Nephron progenitor cell (in vitro differentiated cells): ENCODE results near the gene TRAF3.

ENCODE experiments used
- DNase-seq: peaks from one replicate; pipeline ENCODE4 v3.0.0; 2021
- H3K27ac Mint-ChIP-seq: 2 replicates; pipeline ENCODE4 v1.8.0; 2021; ENCODE audit warnings: mild to moderate bottlenecking, moderate library complexity, mixed read lengths
- H3K27me3 Mint-ChIP-seq: 2 replicates; pipeline ENCODE4 v1.8.0; 2021; ENCODE audit warnings: mild to moderate bottlenecking, low read depth, mixed read lengths; ENCODE audit not compliant: poor library complexity
- H3K36me3 Mint-ChIP-seq: 2 replicates; pipeline ENCODE4 v1.8.0; 2021; ENCODE audit warnings: low read depth, mixed read lengths
- H3K4me1 Mint-ChIP-seq: 2 replicates; pipeline ENCODE4 v1.8.0; 2021; ENCODE audit warnings: mixed read lengths
- H3K4me3 Mint-ChIP-seq: 2 replicates; pipeline ENCODE4 v1.8.0; 2021; ENCODE audit warnings: mild to moderate bottlenecking, moderate library complexity, mixed read lengths
- H3K9me3 Mint-ChIP-seq: 2 replicates; pipeline ENCODE4 v1.8.0; 2021; ENCODE audit warnings: mild to moderate bottlenecking, moderate library complexity, mixed read lengths
- CTCF ChIP-seq: fragments of 200-600 bp; sonication (generic); IDR thresholded peaks from 2 replicates; pipeline ENCODE4 v1.5.0; 2021; ENCODE audit warnings: antibody characterized with exemption

Gene TRAF3

DNA sequence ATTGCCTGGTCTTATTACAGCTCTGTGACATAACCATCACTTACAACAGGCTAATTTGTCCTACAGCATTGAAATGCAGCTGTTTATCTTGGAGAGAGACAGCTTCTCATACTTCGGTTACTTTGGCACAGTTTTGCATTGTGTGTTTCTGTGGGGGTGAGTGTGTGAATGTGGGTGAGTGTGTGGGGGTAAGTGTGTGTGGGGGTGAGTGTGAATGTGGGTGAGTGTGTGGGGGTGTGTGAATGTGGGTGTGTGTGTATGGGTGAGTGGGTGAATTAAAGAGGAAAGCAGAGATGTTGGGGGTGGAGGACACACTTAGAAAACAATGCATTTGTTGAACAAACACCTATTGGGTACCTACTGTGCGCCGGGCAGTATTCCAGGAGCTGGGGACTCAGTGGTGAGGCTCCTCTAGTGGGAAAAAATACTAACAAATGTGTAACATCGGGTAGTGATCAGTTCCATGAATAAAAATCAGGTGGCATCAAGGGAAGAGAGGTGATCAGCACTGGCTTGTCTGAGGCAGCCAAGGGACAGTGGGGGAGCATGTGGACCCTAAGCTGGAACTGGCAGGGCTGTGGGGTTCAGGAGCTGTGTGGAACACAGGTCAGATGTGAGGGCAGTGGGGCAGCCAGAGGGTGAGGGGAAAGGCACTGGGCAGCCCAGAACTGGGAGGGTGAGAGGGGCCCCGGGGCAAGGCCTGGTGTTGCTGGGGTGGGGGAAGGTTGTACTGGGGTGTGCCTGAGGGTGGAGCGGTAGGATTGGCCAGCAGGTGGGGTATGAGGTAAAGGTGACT lies 101.1 kb downstream of the TRAF3 start:
- Mint-ChIP-seq H3K4me3 (no peak overlapping the region), H3K9me3 (no peaks in the 10 kb centered on the region), H3K36me3 (peaks cover 11% of the 10 kb centered on the region), H3K27ac (no peak overlapping the region), H3K4me1 (no peaks in the 10 kb centered on the region), H3K27me3 (no peaks in the 10 kb centered on the region)
- no peak for DNase-seq
- TF ChIP-seq CTCF: no peak

DNA sequence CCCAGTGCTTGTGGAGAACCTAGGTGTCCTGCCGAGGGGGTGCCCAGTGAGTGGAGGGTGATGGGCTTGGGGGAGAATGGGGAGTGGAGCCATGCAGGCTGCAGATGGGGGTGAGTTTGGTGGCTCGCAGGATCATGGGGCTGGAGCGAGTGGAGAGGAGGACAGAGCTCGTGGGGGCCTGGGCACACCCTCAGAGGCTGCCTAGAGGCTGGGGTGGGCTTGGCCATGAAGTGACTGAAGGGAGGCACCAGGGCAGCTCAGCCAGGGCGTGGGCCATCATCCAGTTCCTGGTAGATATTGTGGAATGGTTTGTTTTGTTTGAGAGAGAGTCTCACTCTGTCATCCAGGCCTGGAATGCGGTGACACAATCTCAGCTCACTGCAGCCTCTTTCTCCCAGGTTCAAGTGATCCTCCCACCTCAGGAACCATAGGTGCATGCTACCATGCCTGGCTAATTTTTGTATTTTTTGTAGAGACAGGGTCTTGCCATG lies 101.8 kb downstream of the TRAF3 start:
- Mint-ChIP-seq H3K4me1 (no peaks in the 10 kb centered on the region), H3K9me3 (no peaks in the 10 kb centered on the region), H3K27me3 (no peaks in the 10 kb centered on the region), H3K27ac (no peak overlapping the region), H3K4me3 (no peak overlapping the region), H3K36me3 (peaks cover 14% of the 10 kb centered on the region)
- DNase-seq: no peak
- no peak for TF ChIP-seq CTCF

- Mint-ChIP-seq H3K27me3 (peaks cover 3% of the 10 kb centered on the region), H3K4me1 (no peaks in the 10 kb centered on the region), H3K4me3 (no peak overlapping the region), H3K27ac (peak overlapping the region; percentile 55), H3K9me3 (no peaks in the 10 kb centered on the region), H3K36me3 (peaks cover 32% of the 10 kb centered on the region)
- DNase-seq: no peak
- no peak for TF ChIP-seq CTCF
These were observed 105.1 kb downstream of the TRAF3 start for GRCh38 chr14:102882226-102882906.

- Mint-ChIP-seq H3K36me3 (peaks cover 37% of the 10 kb centered on the region), H3K27ac (no peak overlapping the region), H3K4me3 (no peak overlapping the region)
These were observed 105.9 kb downstream of the TRAF3 start for GRCh38 chr14:102883089-102883541.

GRCh38 chr14:102883554-102883953 lies 106.3 kb downstream of the TRAF3 start:
- Mint-ChIP-seq H3K27me3 (peaks cover 3% of the 10 kb centered on the region), H3K36me3 (peaks cover 41% of the 10 kb centered on the region), H3K9me3 (no peaks in the 10 kb centered on the region), H3K4me1 (no peaks in the 10 kb centered on the region), H3K4me3 (no peak overlapping the region), H3K27ac (no peak overlapping the region)
- no peak for TF ChIP-seq CTCF
- no peak for DNase-seq

More at GRCh38 chr14:102883089-102883541, 105.9 kb downstream of the TRAF3 start:
- DNase-seq: no peak
- no peaks in the 10 kb centered on the region for H3K9me3 Mint-ChIP-seq
- no peaks in the 10 kb centered on the region for H3K4me1 Mint-ChIP-seq
- peaks cover 3% of the 10 kb centered on the region for H3K27me3 Mint-ChIP-seq
- TF ChIP-seq CTCF: no peak
